Middle frontal gyrus (tissue), 1 donor: ENCODE data around the gene AADACL4.

Experiments
- DNase-seq: peaks from one replicate; pipeline ENCODE4 v3.0.0-alpha.2; 2015; ENCODE audit warnings: low spot score; ENCODE audit errors: extremely low spot score

AADACL4 gene

GRCh38 chr1:12610941-12611340 lies 32.9 kb upstream of the AADACL4 start:
- no peak for DNase-seq

- DNase-seq, result no peak
Observed at GRCh38 chr1:12613180-12613579, 30.7 kb upstream of the AADACL4 start.

- DNase-seq, result no peak
Observed at GRCh38 chr1:12614402-12615158, 29.3 kb upstream of the AADACL4 start.

- DNase-seq, result peak; percentile 5
Observed at GRCh38 chr1:12615159-12615864, 28.6 kb upstream of the AADACL4 start.

GRCh38 chr1:12615865-12616708 lies 27.8 kb upstream of the AADACL4 start:
- peak; percentile 4 for DNase-seq

- no peak for DNase-seq
Observed at GRCh38 chr1:12616709-12617373, 27.0 kb upstream of the AADACL4 start.

GRCh38 chr1:12617511-12617900 lies 26.4 kb upstream of the AADACL4 start:
- DNase-seq, result no peak

- DNase-seq, result peak; percentile 20
Observed at GRCh38 chr1:12617901-12618660, 25.8 kb upstream of the AADACL4 start, which contains the start of gene DHRS3. Gene DHRS3, minus strand, starts transcription at chr1:12618210. Its CDS starts 862 bp downstream, at chr1:12617348.

- no peak for DNase-seq
Observed at GRCh38 chr1:12618661-12618964, 25.3 kb upstream of the AADACL4 start.

GRCh38 chr1:12618965-12619791 lies 24.7 kb upstream of the AADACL4 start:
- DNase-seq, result no peak

- peak; percentile 74 for DNase-seq
Observed at GRCh38 chr1:12619792-12620487, 23.9 kb upstream of the AADACL4 start.

GRCh38 chr1:12620488-12620865 lies 23.4 kb upstream of the AADACL4 start:
- DNase-seq, result no peak

- no peak for DNase-seq
Observed at GRCh38 chr1:12620931-12621330, 23.0 kb upstream of the AADACL4 start.

- DNase-seq, result no peak
Observed at GRCh38 chr1:12621346-12622335, 22.2 kb upstream of the AADACL4 start.

- DNase-seq, result no peak
Observed at GRCh38 chr1:12622506-12622905, 21.4 kb upstream of the AADACL4 start.

GRCh38 chr1:12625276-12625675 lies 18.6 kb upstream of the AADACL4 start:
- DNase-seq, result no peak

- no peak for DNase-seq
Observed at GRCh38 chr1:12626888-12627287, 17.0 kb upstream of the AADACL4 start.

- no peak for DNase-seq
Observed at GRCh38 chr1:12627296-12627695, 16.6 kb upstream of the AADACL4 start.
